T-helper 1 cell treated with Interleukin-12 subunit alpha and Interleukin-12 subunit beta and Interleukin-4 antibody, amounts not matched to agents 30 μg/mL and 1 μg/mL, for 36 hours (primary cell): ENCODE data around the gene FTO.

Source experiments
- H3K27ac Mint-ChIP-seq: one replicate; pipeline ENCODE4 v1.8.0; 2021; ENCODE audit warnings: mild to moderate bottlenecking, mixed read lengths
- H3K27me3 Mint-ChIP-seq: one replicate; pipeline ENCODE4 v1.8.0; 2021; ENCODE audit warnings: low read depth, mixed read lengths
- H3K36me3 Mint-ChIP-seq: one replicate; pipeline ENCODE4 v1.8.0; 2021; ENCODE audit warnings: low read depth, mixed read lengths
- H3K4me1 Mint-ChIP-seq: one replicate; pipeline ENCODE4 v1.8.0; 2021; ENCODE audit warnings: low read depth, mixed read lengths
- H3K4me3 Mint-ChIP-seq: one replicate; pipeline ENCODE4 v1.8.0; 2021; ENCODE audit warnings: mild to moderate bottlenecking, moderate library complexity, mixed read lengths
- H3K9me3 Mint-ChIP-seq: one replicate; pipeline ENCODE4 v1.8.0; 2021; ENCODE audit warnings: mixed read lengths

Gene FTO

GRCh38 chr16:53775106-53775820, 71.3 kb downstream of the FTO start:
- H3K36me3 Mint-ChIP-seq = no peaks in the 10 kb centered on the region

DNA sequence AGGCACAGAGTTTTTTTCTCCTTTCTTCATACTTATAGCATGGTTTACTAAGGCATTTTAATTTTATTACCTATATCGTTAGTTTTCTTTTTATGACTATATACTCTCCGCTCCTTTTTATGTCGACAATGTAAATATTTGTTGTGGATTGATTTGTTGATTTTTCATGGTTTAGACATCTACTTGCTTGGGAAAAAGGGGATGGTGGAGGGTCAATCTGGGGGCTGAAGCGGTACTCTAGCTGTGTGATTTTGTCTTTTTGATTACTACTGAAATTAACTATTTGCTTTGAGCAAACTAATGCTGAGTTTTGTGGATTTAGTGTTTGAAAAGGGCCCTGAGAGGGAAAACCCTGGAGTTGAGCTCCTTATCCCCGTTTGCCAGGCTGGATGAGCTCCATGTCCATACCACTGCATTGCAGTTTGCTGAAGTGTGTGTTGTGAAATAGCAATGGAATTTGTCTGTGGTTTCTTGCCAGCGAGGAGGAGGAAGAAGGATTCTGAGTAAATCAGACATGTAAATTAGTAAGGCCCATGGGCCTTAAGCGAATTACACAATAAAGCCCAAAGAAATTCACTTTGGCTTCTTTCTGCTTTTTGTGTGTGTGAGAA, 72.0 kb downstream of the FTO start:
- Mint-ChIP-seq H3K36me3 (no peaks in the 10 kb centered on the region), H3K27me3 (no peaks in the 10 kb centered on the region), H3K27ac (no peak overlapping the region), H3K9me3 (no peaks in the 10 kb centered on the region), H3K4me1 (peaks cover 5% of the 10 kb centered on the region), H3K4me3 (no peak overlapping the region)

More at GRCh38 chr16:53775106-53775820, 71.3 kb downstream of the FTO start:
- Mint-ChIP-seq H3K27ac (no peak overlapping the region), H3K9me3 (no peaks in the 10 kb centered on the region), H3K27me3 (no peaks in the 10 kb centered on the region), H3K4me1 (peaks cover 5% of the 10 kb centered on the region), H3K4me3 (no peak overlapping the region)

GRCh38 chr16:53779186-53779585, 75.2 kb downstream of the FTO start:
- Mint-ChIP-seq H3K27ac (no peak overlapping the region), H3K9me3 (no peaks in the 10 kb centered on the region), H3K36me3 (peaks cover 2% of the 10 kb centered on the region), H3K4me1 (peaks cover 6% of the 10 kb centered on the region), H3K27me3 (no peaks in the 10 kb centered on the region), H3K4me3 (no peak overlapping the region)

DNA sequence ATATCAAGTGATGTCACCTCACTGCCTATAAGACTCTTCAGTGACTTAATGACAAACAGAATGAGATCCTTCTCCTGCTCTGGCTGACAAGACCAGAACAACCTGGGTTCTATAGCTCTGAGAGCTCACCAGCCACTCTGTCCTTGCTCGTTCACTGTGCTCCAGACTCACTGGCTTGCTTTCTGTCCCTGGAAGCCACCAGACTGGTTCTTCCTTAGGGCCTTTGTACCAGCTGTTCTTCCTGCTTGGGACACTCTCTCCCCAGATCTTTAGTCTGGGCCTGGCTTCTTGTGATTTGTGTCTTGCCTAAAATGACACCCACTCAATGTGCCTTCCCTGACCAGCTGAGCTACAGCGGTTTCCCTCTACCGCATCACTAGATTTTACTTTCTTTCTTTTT, 76.1 kb downstream of the FTO start:
- Mint-ChIP-seq H3K36me3 (peaks cover 2% of the 10 kb centered on the region), H3K27ac (no peak overlapping the region), H3K9me3 (no peaks in the 10 kb centered on the region), H3K27me3 (no peaks in the 10 kb centered on the region), H3K4me3 (no peak overlapping the region), H3K4me1 (peaks cover 6% of the 10 kb centered on the region)

DNA sequence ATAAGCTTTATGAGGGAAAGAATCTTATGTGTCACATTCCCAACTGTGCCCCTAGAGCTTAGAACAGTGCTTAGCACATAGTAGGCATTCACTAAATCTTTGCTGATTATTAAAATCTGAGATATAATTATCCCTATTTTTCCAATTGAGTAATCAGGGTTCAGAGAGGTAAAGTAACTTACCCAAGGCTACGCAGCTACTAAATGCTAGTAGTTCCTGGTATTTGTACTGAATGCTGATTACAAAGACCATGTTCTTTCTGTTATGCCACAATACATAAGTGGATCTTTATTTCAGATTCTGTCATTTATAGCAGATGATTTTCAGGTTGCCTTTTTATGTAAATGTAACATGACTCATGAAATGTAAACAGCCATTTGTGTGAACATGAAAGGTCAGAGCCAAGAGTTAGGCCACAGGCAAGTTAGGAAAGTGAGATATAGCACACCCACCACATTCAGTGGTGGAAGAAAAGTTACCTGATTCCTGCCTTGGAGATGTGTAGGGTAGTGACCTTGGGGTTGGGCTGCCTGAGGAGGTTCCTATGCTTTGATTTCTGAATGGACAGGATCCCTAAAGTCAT, 77.2 kb downstream of the FTO start:
- no peaks in the 10 kb centered on the region for H3K27me3 Mint-ChIP-seq
- peaks cover 2% of the 10 kb centered on the region for H3K4me1 Mint-ChIP-seq
- no peaks in the 10 kb centered on the region for H3K9me3 Mint-ChIP-seq
- H3K27ac Mint-ChIP-seq = no peak overlapping the region
- H3K4me3 Mint-ChIP-seq = no peak overlapping the region
- H3K36me3 Mint-ChIP-seq = peaks cover 2% of the 10 kb centered on the region

DNA sequence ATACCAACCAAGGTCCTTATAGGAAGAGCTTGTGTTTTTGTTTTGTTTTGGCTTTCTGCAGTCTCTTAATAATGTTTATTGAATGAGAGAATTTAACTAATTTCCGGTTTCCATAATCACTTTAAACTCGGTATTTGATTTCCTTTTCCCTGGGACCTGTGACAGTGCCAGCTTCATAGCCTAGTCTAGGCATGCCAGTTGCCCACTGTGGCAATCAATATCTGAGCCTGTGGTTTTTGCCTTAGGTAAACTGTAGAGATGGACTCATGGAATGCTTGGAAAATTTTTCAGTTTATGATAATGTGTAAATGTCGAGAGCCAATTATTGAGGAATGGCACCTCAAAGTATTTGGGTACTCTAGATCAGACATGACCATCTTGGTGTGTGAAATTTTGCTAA, 78.2 kb downstream of the FTO start:
- H3K36me3 Mint-ChIP-seq = peaks cover 2% of the 10 kb centered on the region
- H3K9me3 Mint-ChIP-seq = no peaks in the 10 kb centered on the region
- H3K4me1 Mint-ChIP-seq = peaks cover 2% of the 10 kb centered on the region
- H3K27me3 Mint-ChIP-seq = no peaks in the 10 kb centered on the region
- H3K27ac Mint-ChIP-seq = no peak overlapping the region
- no peak overlapping the region for H3K4me3 Mint-ChIP-seq

DNA sequence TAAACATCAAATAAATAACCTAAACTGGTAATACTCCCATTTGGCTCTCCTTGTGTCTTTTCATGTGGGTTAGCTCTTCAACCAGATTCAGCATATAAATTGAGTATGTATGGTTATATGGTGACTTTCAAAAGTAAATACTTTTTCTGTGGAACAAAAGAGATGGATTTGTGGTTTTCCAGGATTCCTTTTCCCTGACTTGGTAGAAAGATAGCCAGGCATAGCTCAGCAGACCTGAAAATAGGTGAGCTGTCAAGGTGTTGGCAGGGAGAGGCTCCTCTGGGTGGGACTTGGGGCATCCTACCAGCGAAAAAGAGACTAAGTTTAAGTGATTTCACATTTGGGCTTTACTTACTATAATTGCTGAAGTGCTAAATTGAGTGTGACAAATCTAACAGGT, 80.3 kb downstream of the FTO start:
- Mint-ChIP-seq H3K4me1 (peaks cover 2% of the 10 kb centered on the region), H3K27me3 (no peaks in the 10 kb centered on the region), H3K4me3 (no peak overlapping the region), H3K27ac (no peak overlapping the region), H3K9me3 (no peaks in the 10 kb centered on the region), H3K36me3 (peaks cover 2% of the 10 kb centered on the region)

DNA sequence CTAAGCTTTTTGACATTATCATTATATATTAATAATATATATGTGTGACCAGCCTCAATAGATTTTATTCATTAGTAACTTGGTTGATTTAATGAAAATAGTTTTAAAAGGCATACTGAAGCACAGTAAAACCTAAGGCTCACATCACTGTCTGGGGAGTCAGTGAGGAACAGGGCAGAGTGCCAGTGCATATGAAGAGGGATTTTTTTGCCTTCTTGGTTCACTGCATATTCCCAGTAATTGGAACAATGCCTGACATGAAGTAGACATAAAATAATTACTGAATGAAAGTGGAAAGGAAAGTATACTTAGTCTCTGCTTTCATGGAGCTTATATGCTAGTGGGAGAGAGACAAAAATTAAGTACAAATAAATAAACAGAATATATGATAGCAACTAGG, 81.1 kb downstream of the FTO start:
- H3K4me3 Mint-ChIP-seq = no peak overlapping the region
- no peak overlapping the region for H3K27ac Mint-ChIP-seq
- peaks cover 2% of the 10 kb centered on the region for H3K4me1 Mint-ChIP-seq
- H3K36me3 Mint-ChIP-seq = peaks cover 2% of the 10 kb centered on the region
- H3K27me3 Mint-ChIP-seq = no peaks in the 10 kb centered on the region
- H3K9me3 Mint-ChIP-seq = no peaks in the 10 kb centered on the region

GRCh38 chr16:53785916-53786315, 82.0 kb downstream of the FTO start:
- peaks cover 2% of the 10 kb centered on the region for H3K4me1 Mint-ChIP-seq
- no peaks in the 10 kb centered on the region for H3K9me3 Mint-ChIP-seq
- no peaks in the 10 kb centered on the region for H3K27me3 Mint-ChIP-seq
- peaks cover 2% of the 10 kb centered on the region for H3K36me3 Mint-ChIP-seq
- H3K4me3 Mint-ChIP-seq = no peak overlapping the region
- no peak overlapping the region for H3K27ac Mint-ChIP-seq

DNA sequence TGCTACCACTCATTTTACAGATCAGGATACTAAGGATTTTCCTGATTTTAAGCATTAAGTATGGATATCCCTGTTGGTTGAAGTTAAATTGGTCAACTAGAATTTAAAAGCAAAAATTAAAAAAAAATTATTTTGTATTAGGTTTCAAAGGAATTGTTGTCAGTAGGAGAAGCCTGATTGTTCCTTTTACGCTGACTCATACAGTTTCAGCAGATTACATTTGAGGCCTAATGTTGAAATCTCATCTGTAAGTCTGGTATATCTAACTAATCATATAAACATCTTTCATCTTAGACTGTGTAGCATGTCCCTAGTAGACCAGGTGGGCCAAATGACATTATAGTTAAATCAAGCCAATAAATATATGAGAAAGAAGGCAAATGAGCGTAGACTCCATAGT, 83.5 kb downstream of the FTO start:
- Mint-ChIP-seq H3K27ac (no peak overlapping the region), H3K4me3 (no peak overlapping the region), H3K4me1 (peaks cover 2% of the 10 kb centered on the region), H3K36me3 (peaks cover 2% of the 10 kb centered on the region), H3K9me3 (no peaks in the 10 kb centered on the region), H3K27me3 (no peaks in the 10 kb centered on the region)

DNA sequence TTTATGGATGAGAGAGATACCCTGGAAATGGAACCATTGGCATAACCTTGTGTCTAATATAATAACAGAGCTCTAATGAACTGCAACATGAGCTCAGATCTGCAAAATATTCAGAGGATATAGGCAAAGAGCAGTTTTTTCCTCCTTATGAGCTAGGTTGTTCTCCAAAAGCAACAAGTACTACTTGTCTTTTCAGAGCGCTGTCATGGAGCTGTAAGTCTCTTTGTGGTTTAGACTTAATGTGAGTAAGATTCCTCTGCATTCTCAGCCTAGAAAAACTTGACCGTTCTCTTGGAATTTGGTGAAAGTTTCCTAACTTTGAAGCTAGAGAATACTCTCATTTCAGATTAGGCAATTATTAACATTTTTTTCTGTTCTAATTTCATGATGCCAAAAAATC, 85.2 kb downstream of the FTO start:
- Mint-ChIP-seq H3K27ac (no peak overlapping the region), H3K4me1 (no peaks in the 10 kb centered on the region), H3K27me3 (no peaks in the 10 kb centered on the region)

GRCh38 chr16:53792161-53792951, 88.4 kb downstream of the FTO start:
- Mint-ChIP-seq H3K9me3 (no peaks in the 10 kb centered on the region), H3K27me3 (no peaks in the 10 kb centered on the region), H3K4me1 (peaks cover 5% of the 10 kb centered on the region), H3K36me3 (no peaks in the 10 kb centered on the region), H3K4me3 (no peak overlapping the region), H3K27ac (no peak overlapping the region)

More for the DNA sequence above, 85.2 kb downstream of the FTO start:
- H3K36me3 Mint-ChIP-seq = no peaks in the 10 kb centered on the region
- no peak overlapping the region for H3K4me3 Mint-ChIP-seq
- H3K9me3 Mint-ChIP-seq = no peaks in the 10 kb centered on the region

GRCh38 chr16:53803451-53803850, 99.5 kb downstream of the FTO start:
- Mint-ChIP-seq H3K27ac (no peak overlapping the region), H3K4me3 (no peak overlapping the region), H3K4me1 (peaks cover 3% of the 10 kb centered on the region)

GRCh38 chr16:53803998-53804397, 100.0 kb downstream of the FTO start:
- Mint-ChIP-seq H3K9me3 (no peaks in the 10 kb centered on the region), H3K4me3 (no peak overlapping the region), H3K27me3 (no peaks in the 10 kb centered on the region), H3K36me3 (no peaks in the 10 kb centered on the region), H3K27ac (no peak overlapping the region), H3K4me1 (peaks cover 3% of the 10 kb centered on the region)

More at GRCh38 chr16:53803451-53803850, 99.5 kb downstream of the FTO start:
- Mint-ChIP-seq H3K27me3 (no peaks in the 10 kb centered on the region), H3K9me3 (no peaks in the 10 kb centered on the region), H3K36me3 (no peaks in the 10 kb centered on the region)
